ENCODE data around the gene SDCCAG8. TPM values are rescaled to one million over a fixed set of nuclear protein-coding genes. Genes with fewer than 3 reads are reported as not detected.

Gene SDCCAG8
- total RNA-seq, 1 donor from 2014 or later = 97.1 TPM

- H3K4me3 ChIP-seq = no peak overlapping the region
- H3K27ac ChIP-seq = no peak overlapping the region
- H3K4me1 ChIP-seq = no peaks in the 10 kb centered on the region
- intact Hi-C loops (cut with DNase I) = no loop called here
- DNase-seq (ENCODE audit: low spot score in 2 of 2) = no peak
- H3K9me3 ChIP-seq = no peaks in the 10 kb centered on the region
- peaks cover 13 to 15% of the 10 kb centered on the region in 2 donors for H3K36me3 ChIP-seq
- no peaks in the 10 kb centered on the region for H3K27me3 ChIP-seq
- TF ChIP-seq, protein P1, sequence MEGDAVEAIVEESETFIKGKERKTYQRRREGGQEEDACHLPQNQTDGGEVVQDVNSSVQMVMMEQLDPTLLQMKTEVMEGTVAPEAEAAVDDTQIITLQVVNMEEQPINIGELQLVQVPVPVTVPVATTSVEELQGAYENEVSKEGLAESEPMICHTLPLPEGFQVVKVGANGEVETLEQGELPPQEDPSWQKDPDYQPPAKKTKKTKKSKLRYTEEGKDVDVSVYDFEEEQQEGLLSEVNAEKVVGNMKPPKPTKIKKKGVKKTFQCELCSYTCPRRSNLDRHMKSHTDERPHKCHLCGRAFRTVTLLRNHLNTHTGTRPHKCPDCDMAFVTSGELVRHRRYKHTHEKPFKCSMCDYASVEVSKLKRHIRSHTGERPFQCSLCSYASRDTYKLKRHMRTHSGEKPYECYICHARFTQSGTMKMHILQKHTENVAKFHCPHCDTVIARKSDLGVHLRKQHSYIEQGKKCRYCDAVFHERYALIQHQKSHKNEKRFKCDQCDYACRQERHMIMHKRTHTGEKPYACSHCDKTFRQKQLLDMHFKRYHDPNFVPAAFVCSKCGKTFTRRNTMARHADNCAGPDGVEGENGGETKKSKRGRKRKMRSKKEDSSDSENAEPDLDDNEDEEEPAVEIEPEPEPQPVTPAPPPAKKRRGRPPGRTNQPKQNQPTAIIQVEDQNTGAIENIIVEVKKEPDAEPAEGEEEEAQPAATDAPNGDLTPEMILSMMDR (IDR thresholded peaks at IDR 0.05) = no peak
Observed at GRCh38 chr1:243420016-243420945, 164.4 kb downstream of the SDCCAG8 start.

GRCh38 chr1:243420946-243421685 lies 165.3 kb downstream of the SDCCAG8 start:
- Histone ChIP-seq H3K36me3 (peaks cover 4 to 8% of the 10 kb centered on the region in 2 donors), H3K27me3 (no peaks in the 10 kb centered on the region), H3K27ac (no peak overlapping the region), H3K9me3 (no peaks in the 10 kb centered on the region), H3K4me3 (no peak overlapping the region), H3K4me1 (no peaks in the 10 kb centered on the region)
- intact Hi-C loops (cut with DNase I) = no loop called here
- TF ChIP-seq, protein P1 (IDR thresholded peaks at IDR 0.05) = no peak
- DNase-seq (ENCODE audit: low spot score in 2 of 2) = no peak

- intact Hi-C loops (cut with DNase I) = no loop called here
- H3K36me3 ChIP-seq = peaks cover 4 to 6% of the 10 kb centered on the region in 2 donors
- TF ChIP-seq, protein P1 (IDR thresholded peaks at IDR 0.05) = no peak
- H3K27me3 ChIP-seq = no peaks in the 10 kb centered on the region
- H3K4me1 ChIP-seq = no peaks in the 10 kb centered on the region
- no peak for DNase-seq (ENCODE audit: low spot score in 2 of 2)
- no peak overlapping the region for H3K27ac ChIP-seq
- H3K4me3 ChIP-seq = no peak overlapping the region
- no peaks in the 10 kb centered on the region for H3K9me3 ChIP-seq
Observed at GRCh38 chr1:243421784-243422183, 165.9 kb downstream of the SDCCAG8 start.

GRCh38 chr1:243422362-243422761 lies 166.5 kb downstream of the SDCCAG8 start:
- TF ChIP-seq, protein P1 (IDR thresholded peaks at IDR 0.05) = no peak
- H3K9me3 ChIP-seq = no peaks in the 10 kb centered on the region
- no peak overlapping the region for H3K27ac ChIP-seq
- intact Hi-C loops (cut with DNase I) = no loop called here
- no peak for DNase-seq (ENCODE audit: low spot score in 2 of 2)
- H3K4me1 ChIP-seq = no peaks in the 10 kb centered on the region
- H3K27me3 ChIP-seq = no peaks in the 10 kb centered on the region
- H3K4me3 ChIP-seq = no peak overlapping the region
- peaks cover 4 to 12% of the 10 kb centered on the region in 2 donors for H3K36me3 ChIP-seq

- intact Hi-C loops (cut with DNase I) = no loop called here
- H3K4me1 ChIP-seq = no peaks in the 10 kb centered on the region
- H3K27ac ChIP-seq = no peak overlapping the region
- H3K4me3 ChIP-seq = no peak overlapping the region
- H3K36me3 ChIP-seq = peaks cover 3 to 28% of the 10 kb centered on the region in 2 donors
- no peak for DNase-seq (ENCODE audit: low spot score in 2 of 2)
- no peaks in the 10 kb centered on the region for H3K27me3 ChIP-seq
- H3K9me3 ChIP-seq = no peaks in the 10 kb centered on the region
- TF ChIP-seq, protein P1 (IDR thresholded peaks at IDR 0.05) = no peak
Observed at GRCh38 chr1:243428084-243428483, 172.2 kb downstream of the SDCCAG8 start.
